HG03342 (cell line): ENCODE data around the gene YTHDC2.
A peak's percentile ranks its signal among the peaks of the same experiment; 100 is the strongest.

ENCODE experiments used
- ATAC-seq: cut with Tn5 transposase; IDR thresholded peaks from one replicate; pipeline ENCODE4 v1.9.1; 2021; ENCODE audit warnings: mild to moderate bottlenecking, moderate library complexity; ENCODE audit not compliant: unreplicated experiment

YTHDC2 gene

GRCh38 chr5:113519412-113519811, 5.9 kb downstream of the YTHDC2 start:
- ATAC-seq = no peak

GRCh38 chr5:113520429-113520828, 6.9 kb downstream of the YTHDC2 start:
- ATAC-seq = peak; percentile 79

- ATAC-seq = no peak
These were observed 7.4 kb downstream of the YTHDC2 start for GRCh38 chr5:113520899-113521298.

GRCh38 chr5:113523168-113523567, 9.7 kb downstream of the YTHDC2 start:
- ATAC-seq = no peak

GRCh38 chr5:113524927-113525326, 11.4 kb downstream of the YTHDC2 start:
- ATAC-seq = peak; percentile 68

- ATAC-seq = no peak
These were observed 12.9 kb downstream of the YTHDC2 start for GRCh38 chr5:113526421-113526820.

GRCh38 chr5:113527746-113528145, 14.3 kb downstream of the YTHDC2 start:
- no peak for ATAC-seq

- ATAC-seq = no peak
These were observed 18.1 kb downstream of the YTHDC2 start for GRCh38 chr5:113531481-113532159.

- ATAC-seq = no peak
These were observed 24.8 kb downstream of the YTHDC2 start for GRCh38 chr5:113538313-113538712.

GRCh38 chr5:113546703-113547183, 33.2 kb downstream of the YTHDC2 start:
- ATAC-seq = no peak

- peak; percentile 86 for ATAC-seq
These were observed 34.9 kb downstream of the YTHDC2 start for GRCh38 chr5:113548396-113548795.

GRCh38 chr5:113552137-113552536, 38.6 kb downstream of the YTHDC2 start:
- ATAC-seq = no peak

GRCh38 chr5:113552620-113553019, 39.1 kb downstream of the YTHDC2 start:
- ATAC-seq = no peak

- ATAC-seq = no peak
These were observed 49.4 kb downstream of the YTHDC2 start for GRCh38 chr5:113562828-113563400.

- no peak for ATAC-seq
These were observed 55.9 kb downstream of the YTHDC2 start for GRCh38 chr5:113569396-113569795.

GRCh38 chr5:113572716-113573115, 59.2 kb downstream of the YTHDC2 start:
- no peak for ATAC-seq

- no peak for ATAC-seq
These were observed 60.9 kb downstream of the YTHDC2 start for GRCh38 chr5:113574417-113574816.

- no peak for ATAC-seq
These were observed 61.6 kb downstream of the YTHDC2 start for GRCh38 chr5:113575074-113575473.

GRCh38 chr5:113578091-113578490, 64.6 kb downstream of the YTHDC2 start:
- no peak for ATAC-seq

- no peak for ATAC-seq
These were observed 67.9 kb downstream of the YTHDC2 start for GRCh38 chr5:113581388-113581787.

GRCh38 chr5:113598150-113598549, 84.7 kb downstream of the YTHDC2 start:
- no peak for ATAC-seq

GRCh38 chr5:113598926-113599325, 85.4 kb downstream of the YTHDC2 start:
- ATAC-seq = no peak
